ENCODE measurements around the gene IFIH1. TPM values are rescaled to one million over a fixed set of nuclear protein-coding genes. Genes with fewer than 3 reads are reported as not detected.

The IFIH1 gene
- total and polyA plus RNA-seq, 2 donors (not counting 3 experiments of a cell fraction or from before 2014, with no cell fraction given), result 1.3 to 6.9 TPM

GRCh38 chr2:162265666-162266459 is 52.6 kb downstream of the IFIH1 start:
- H3K27me3 ChIP-seq (ENCODE audit: control insufficient read depth in 2 of 2, insufficient read depth in 2 of 2, low read length in 2 of 2), result no peaks in the 10 kb centered on the region
- no peak overlapping the region for H2AFZ ChIP-seq (ENCODE audit: low read depth, low read length)
- no peaks in the 10 kb centered on the region for H4K20me1 ChIP-seq (replicated peaks; ENCODE audit: control insufficient read depth, extremely low read depth, insufficient read depth, low read length)

More at GRCh38 chr2:162265666-162266459, 52.6 kb downstream of the IFIH1 start:
- no peaks in the 10 kb centered on the region for H3K36me3 ChIP-seq (ENCODE audit: control insufficient read depth in 2 of 2, extremely low read depth in 1 of 2, insufficient read depth in 2 of 2, low read length in 2 of 2)
- FAIRE-seq, result no peak
- no peak for DNase-seq (ENCODE audit: low read depth, low spot score)
- dilution Hi-C loops (cut with MboI; ENCODE audit: extremely low pct_ligation_motif_present, low sequenced_read_pairs), result no loop called here
- H3K4me3 ChIP-seq (replicated peaks in 1 of 3; ENCODE audit: insufficient read depth in 1 of 3, low read depth in 1 of 3, low read length in 3 of 3), result no peak overlapping the region
- intact Hi-C loops (cut with micrococcal nuclease), result no loop called here
- H3K79me2 ChIP-seq (ENCODE audit: control insufficient read depth, insufficient read depth, low read length), result no peaks in the 10 kb centered on the region
- TF ChIP-seq POLR2A (IDR thresholded peaks at IDR 0.05; ENCODE audit: low read depth, low read length), result no peak
- no peak for TF ChIP-seq GATA2 (IDR thresholded peaks at IDR 0.05; ENCODE audit: insufficient read depth, insufficient read length, low read depth, low read length)
- no peak for TF ChIP-seq FOS (IDR thresholded peaks at IDR 0.05; ENCODE audit: borderline replicate concordance, insufficient read depth, low read length)
- TF ChIP-seq, protein P1, sequence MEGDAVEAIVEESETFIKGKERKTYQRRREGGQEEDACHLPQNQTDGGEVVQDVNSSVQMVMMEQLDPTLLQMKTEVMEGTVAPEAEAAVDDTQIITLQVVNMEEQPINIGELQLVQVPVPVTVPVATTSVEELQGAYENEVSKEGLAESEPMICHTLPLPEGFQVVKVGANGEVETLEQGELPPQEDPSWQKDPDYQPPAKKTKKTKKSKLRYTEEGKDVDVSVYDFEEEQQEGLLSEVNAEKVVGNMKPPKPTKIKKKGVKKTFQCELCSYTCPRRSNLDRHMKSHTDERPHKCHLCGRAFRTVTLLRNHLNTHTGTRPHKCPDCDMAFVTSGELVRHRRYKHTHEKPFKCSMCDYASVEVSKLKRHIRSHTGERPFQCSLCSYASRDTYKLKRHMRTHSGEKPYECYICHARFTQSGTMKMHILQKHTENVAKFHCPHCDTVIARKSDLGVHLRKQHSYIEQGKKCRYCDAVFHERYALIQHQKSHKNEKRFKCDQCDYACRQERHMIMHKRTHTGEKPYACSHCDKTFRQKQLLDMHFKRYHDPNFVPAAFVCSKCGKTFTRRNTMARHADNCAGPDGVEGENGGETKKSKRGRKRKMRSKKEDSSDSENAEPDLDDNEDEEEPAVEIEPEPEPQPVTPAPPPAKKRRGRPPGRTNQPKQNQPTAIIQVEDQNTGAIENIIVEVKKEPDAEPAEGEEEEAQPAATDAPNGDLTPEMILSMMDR (IDR thresholded peaks at IDR 0.05; ENCODE audit: extremely low read depth in 1 of 2, insufficient read depth in 1 of 2, low read depth in 1 of 2, low read length in 2 of 2), result no peak
- no peak for TF ChIP-seq MYC (IDR thresholded peaks at IDR 0.05; ENCODE audit: low read depth, low read length)
- TF ChIP-seq, protein P2, sequence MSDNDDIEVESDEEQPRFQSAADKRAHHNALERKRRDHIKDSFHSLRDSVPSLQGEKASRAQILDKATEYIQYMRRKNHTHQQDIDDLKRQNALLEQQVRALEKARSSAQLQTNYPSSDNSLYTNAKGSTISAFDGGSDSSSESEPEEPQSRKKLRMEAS (IDR thresholded peaks at IDR 0.05; ENCODE audit: insufficient read depth, insufficient read length), result no peak
- no peak for TF ChIP-seq JUN (IDR thresholded peaks at IDR 0.05; ENCODE audit: borderline replicate concordance, insufficient read depth, insufficient read length, low read depth)
- no peak for TF ChIP-seq POLR2AphosphoS5 (IDR thresholded peaks at IDR 0.05; ENCODE audit: insufficient read depth, low read depth, low read length)
- TF ChIP-seq EZH2 (IDR thresholded peaks at IDR 0.05; ENCODE audit: borderline replicate concordance, low read depth, low read length, severe bottlenecking), result no peak
- CTCF ChIA-PET, result interaction anchor here (0.5 kb wide), 1 partner anchor 32 kb away, joined by 3 read pairs; no protein-coding TSS in a partner anchor
- H3K27ac ChIP-seq (ENCODE audit: insufficient read depth, low read depth, low read length), result no peak overlapping the region
- POLR2A ChIA-PET, result no interaction called here
- no peak overlapping the region for H3K9ac ChIP-seq (replicated peaks; ENCODE audit: extremely low read depth, insufficient read depth, low read length)
- peaks cover 11% of the 10 kb centered on the region for H3K4me1 ChIP-seq (ENCODE audit: control insufficient read depth, extremely low read depth, insufficient read depth, low read length)
- no peak overlapping the region for H3K4me2 ChIP-seq (ENCODE audit: insufficient read depth, low read length)
- no peaks in the 10 kb centered on the region for H3K9me3 ChIP-seq (replicated peaks; ENCODE audit: control insufficient read depth, insufficient read depth, low read length)
- no peaks in the 10 kb centered on the region for H3K9me1 ChIP-seq (replicated peaks; ENCODE audit: control insufficient read depth, extremely low read depth, insufficient read depth, low read length)
- no TSS peak for BruUV-seq (replicated peaks)

Data from endothelial cell of umbilical vein (primary cell).